HCT116 (cell line): ENCODE data around the gene NFIC. TPM values are rescaled to one million over a fixed set of nuclear protein-coding genes. Genes with fewer than 3 reads are reported as not detected.

ENCODE experiments used
- ATAC-seq: fragments of 200-7000 bp; cut with Tn5 transposase; 2 replicates; pipeline ENCODE4 v1.9.1; 2020; ENCODE audit warnings: mild to moderate bottlenecking, moderate library complexity
- BruUV-seq: library from RNA; stranded (reverse); fragments of 400-500 nt; replicated peaks from 2 replicates; lab custom pipeline; 2021; lab: Mats Ljungman, UMichigan
- CTCF ChIA-PET: fragments of 300-600 bp; sonication (Branson Sonifier 250); formaldehyde crosslinking; loops from one replicate; lab custom pipeline; 2021; ENCODE audit warnings: antibody characterized with exemption; lab: Charles Lee
- POLR2A ChIA-PET: fragments of 300-600, 350-600 bp; sonication (Branson Sonifier 250); formaldehyde crosslinking; loops from one replicate; lab custom pipeline; 2021; ENCODE audit warnings: antibody characterized with exemption; lab: Charles Lee
- RAD21 ChIA-PET, 2 experiments: fragments of 300-600 bp; sonication (Branson Sonifier 250); formaldehyde crosslinking; loops; one replicate each; lab custom pipeline; 2023; ENCODE audit warnings: low total read pairs in 2 of 2; ENCODE audit not compliant: uncharacterized antibody in 2 of 2, unreplicated experiment in 2 of 2, low non-redundant PET in 1 of 2; lab: Charles Lee
- DNase-seq: peaks from one replicate; pipeline ENCODE4 v3.0.0-alpha.2; 2010; ENCODE audit warnings: low read depth, low spot score
- H2AFZ ChIP-seq: fragments of 200-600 bp; shearing (Covaris generic), sonication (generic); 2 replicates; pipeline ENCODE4 v1.6.1; 2017; ENCODE audit warnings: low read depth, mixed run types, mixed read lengths, antibody characterized with exemption, low read length; ENCODE audit not compliant: poor library complexity, severe bottlenecking
- H3K27ac ChIP-seq: 2 replicates; pipeline ENCODE4 v1.5.1; 2012; ENCODE audit warnings: low read depth, low read length
- H3K27me3 ChIP-seq: fragments of 200-600 bp; sonication (generic); 2 replicates; pipeline ENCODE4 v1.6.1; 2016; ENCODE audit warnings: mixed run types, low read length, mixed read lengths; ENCODE audit not compliant: insufficient read depth
- H3K36me3 ChIP-seq, 2 experiments: fragments of 200-500 bp in 1 of 2; fragments of 200-600 bp in 1 of 2; sonication (Bioruptor generic) in 1 of 2; sonication (generic) in 1 of 2; 2 replicates each; pipeline versions ENCODE4 v1.5.1 to v1.6.1; 2014 to 2016; ENCODE audit warnings: low read length in 2 of 2, inconsistent platforms in 1 of 2, mixed read lengths in 1 of 2, mixed run types in 1 of 2; ENCODE audit not compliant: insufficient read depth in 2 of 2, control insufficient read depth in 1 of 2
- H3K4me1 ChIP-seq, 2 experiments: fragments of 200-600 bp in 1 of 2; sonication (generic) in 1 of 2; 2 replicates each; pipeline versions ENCODE4 v1.5.1 to v1.6.1; 2012 to 2017; ENCODE audit warnings: low read length in 2 of 2, inconsistent platforms in 1 of 2, mild to moderate bottlenecking in 1 of 2, mixed read lengths in 1 of 2, mixed run types in 1 of 2, moderate library complexity in 1 of 2; ENCODE audit not compliant: insufficient read depth in 2 of 2, control insufficient read depth in 1 of 2
- H3K4me2 ChIP-seq: fragments of 200-600 bp; sonication (generic); 2 replicates; pipeline ENCODE4 v1.6.1; 2017; ENCODE audit warnings: mixed run types, low read length, mixed read lengths
- H3K4me3 ChIP-seq, 2 experiments: fragments of 200-600 bp in 1 of 2; sonication (generic) in 1 of 2; replicated peaks in 1 of 2; 2 replicates each; pipeline ENCODE4 v1.5.1; 2011 to 2016; ENCODE audit warnings: low read length in 2 of 2, control low read depth in 1 of 2, low read depth in 1 of 2, mild to moderate bottlenecking in 1 of 2, mixed read lengths in 1 of 2, mixed run types in 1 of 2
- H3K79me2 ChIP-seq: fragments of 200-600 bp; sonication (generic); 2 replicates; pipeline ENCODE4 v1.6.1; 2017; ENCODE audit warnings: mild to moderate bottlenecking, mixed run types, low read length, moderate library complexity, mixed read lengths; ENCODE audit not compliant: insufficient read depth
- H3K9ac ChIP-seq: fragments of 200-600 bp; sonication (generic); 2 replicates; pipeline ENCODE4 v1.6.1; 2016; ENCODE audit warnings: low read length, mixed read lengths
- H3K9me2 ChIP-seq: fragments of 200-600 bp; sonication (generic), shearing (Covaris generic); 2 replicates; pipeline ENCODE4 v1.6.1; 2017; ENCODE audit warnings: mixed run types, mild to moderate bottlenecking, moderate library complexity; ENCODE audit not compliant: insufficient read depth
- H3K9me3 ChIP-seq, 2 experiments: fragments of 200-500 bp in 1 of 2; fragments of 200-600 bp in 1 of 2; sonication (Bioruptor generic) in 1 of 2; sonication (generic) in 1 of 2; 2 replicates each; pipeline ENCODE4 v1.6.1; 2014 to 2017; ENCODE audit warnings: low read length in 2 of 2, mixed read lengths in 2 of 2, inconsistent platforms in 1 of 2, low read depth in 1 of 2, mild to moderate bottlenecking in 1 of 2, mixed run types in 1 of 2, moderate library complexity in 1 of 2; ENCODE audit not compliant: control insufficient read depth in 1 of 2, insufficient read depth in 1 of 2
- H4K20me1 ChIP-seq: fragments of 200-600 bp; sonication (generic), shearing (Covaris generic); 2 replicates; pipeline ENCODE4 v1.6.1; 2017; ENCODE audit warnings: mixed run types, mild to moderate bottlenecking, moderate library complexity; ENCODE audit not compliant: insufficient read depth
- EGR1 ChIP-seq: IDR thresholded peaks from 2 replicates; pipeline ENCODE4 v1.6.1; 2012; ENCODE audit warnings: low read depth
- ELF1 ChIP-seq: IDR thresholded peaks from 2 replicates; pipeline ENCODE4 v1.6.1; 2012; ENCODE audit warnings: low read depth, borderline replicate concordance
- EZH2 ChIP-seq: fragments of 200-600 bp; sonication (generic); IDR thresholded peaks from 2 replicates; pipeline ENCODE4 v1.6.1; 2017; ENCODE audit warnings: antibody characterized with exemption, mixed run types
- EZH2phosphoT487 ChIP-seq: fragments of 200-600 bp; IDR thresholded peaks from 2 replicates; pipeline ENCODE4 v1.6.1; 2018; ENCODE audit warnings: antibody characterized with exemption, borderline replicate concordance
- JUND ChIP-seq: IDR thresholded peaks from 2 replicates; pipeline ENCODE4 v1.6.1; 2012
- POLR2A ChIP-seq: IDR thresholded peaks from 2 replicates; pipeline ENCODE4 v1.7.0; 2011; ENCODE audit warnings: borderline replicate concordance; ENCODE audit not compliant: insufficient read depth, insufficient read length; ENCODE audit errors: extremely low read depth
- SIN3A ChIP-seq: IDR thresholded peaks from 2 replicates; pipeline ENCODE4 v1.6.1; 2012; ENCODE audit warnings: low read depth
- SP1 ChIP-seq: IDR thresholded peaks from 2 replicates; pipeline ENCODE4 v1.6.1; 2012; ENCODE audit warnings: low read depth
- TCF7L2 ChIP-seq: IDR thresholded peaks from 2 replicates; pipeline ENCODE4 v1.7.0; 2011; ENCODE audit warnings: borderline replicate concordance, inconsistent platforms; ENCODE audit not compliant: insufficient read depth, insufficient read length; ENCODE audit errors: extremely low read depth
- YY1 ChIP-seq: IDR thresholded peaks from 2 replicates; pipeline ENCODE4 v1.6.1; 2011; ENCODE audit warnings: low read length, low read depth, moderate library complexity, mild to moderate bottlenecking; ENCODE audit not compliant: insufficient replicate concordance; ENCODE audit errors: extremely low read depth
- ZNF274 ChIP-seq: fragments of 200-500 bp; sonication (Bioruptor generic); IDR thresholded peaks from 2 replicates; pipeline ENCODE4 v1.6.1; 2014; ENCODE audit warnings: mild to moderate bottlenecking, low read depth, low read length, inconsistent platforms
- intact Hi-C: fragments of 100-400 bp; cut with micrococcal nuclease; formaldehyde crosslinking; loops from 2 replicates; pipeline ENCODE4 v1.10.0; 2022
- total RNA-seq: library from RNA; stranded (reverse); gene quantifications from one replicate; pipeline ENCODE4 v1.2.1, GENCODE V29; 2021; ENCODE audit not compliant: unreplicated experiment
- TF ChIP-seq, protein P1 (sequence below): IDR thresholded peaks from 2 replicates; pipeline ENCODE4 v1.6.1; 2012
- TF ChIP-seq, protein P2 (sequence below), 3 experiments: fragments of 200-600 bp in 1 of 3; sonication (generic) in 1 of 3; IDR thresholded peaks in 2 of 3; conservative IDR thresholded peaks in 1 of 3; 2 replicates each; pipeline ENCODE4 v1.5.1; 2012 to 2017; ENCODE audit warnings: low read depth in 2 of 3, low read length in 2 of 3, antibody characterized with exemption in 1 of 3, borderline replicate concordance in 1 of 3, control low read depth in 1 of 3, mild to moderate bottlenecking in 1 of 3, mixed read lengths in 1 of 3, mixed run types in 1 of 3, moderate library complexity in 1 of 3; ENCODE audit not compliant: insufficient read depth in 1 of 3
- TF ChIP-seq, protein P3 (sequence below): IDR thresholded peaks from 2 replicates; pipeline ENCODE4 v1.6.1; 2012; ENCODE audit warnings: low read depth
- TF ChIP-seq, protein P4 (sequence below): IDR thresholded peaks from 2 replicates; pipeline ENCODE4 v1.6.1; 2011; ENCODE audit warnings: mild to moderate bottlenecking, low read length, moderate library complexity; ENCODE audit not compliant: insufficient replicate concordance; ENCODE audit errors: extremely low read depth
- TF ChIP-seq, protein P5 (sequence below): IDR thresholded peaks from 2 replicates; pipeline ENCODE4 v1.6.1; 2012

Gene NFIC
- total RNA-seq, 1 experiment from 2014 or later: 116 TPM

DNA sequence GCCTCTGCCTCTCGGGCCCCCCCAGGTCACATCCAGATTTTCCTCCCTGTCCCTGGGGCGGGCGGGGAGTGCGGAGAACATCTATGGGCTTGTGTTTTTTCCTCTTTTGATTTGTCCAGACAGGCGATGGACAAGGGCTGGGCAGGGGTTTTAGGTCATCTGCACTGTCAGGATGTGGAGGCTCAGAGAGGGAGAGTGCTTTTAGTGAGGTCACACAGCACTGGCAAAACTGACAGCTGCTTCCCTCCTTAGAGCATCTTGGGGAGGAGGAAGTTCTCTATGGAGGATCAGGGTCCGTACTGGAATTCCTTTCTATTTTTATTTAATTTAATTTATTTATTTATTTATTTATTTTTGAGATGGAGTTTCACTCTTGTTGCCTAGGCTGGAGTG, 38.9 kb downstream of the NFIC start:
- TF ChIP-seq EGR1 (no peak), ZNF274 (no peak), SP1 (no peak), SIN3A (no peak), EZH2 (no peak), ELF1 (no peak), EZH2phosphoT487 (no peak), JUND (no peak), YY1 (no peak), TCF7L2 (no peak), POLR2A (no peak)
- TF ChIP-seq, protein P1, sequence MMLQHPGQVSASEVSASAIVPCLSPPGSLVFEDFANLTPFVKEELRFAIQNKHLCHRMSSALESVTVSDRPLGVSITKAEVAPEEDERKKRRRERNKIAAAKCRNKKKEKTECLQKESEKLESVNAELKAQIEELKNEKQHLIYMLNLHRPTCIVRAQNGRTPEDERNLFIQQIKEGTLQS: no peak
- TF ChIP-seq, protein P2, sequence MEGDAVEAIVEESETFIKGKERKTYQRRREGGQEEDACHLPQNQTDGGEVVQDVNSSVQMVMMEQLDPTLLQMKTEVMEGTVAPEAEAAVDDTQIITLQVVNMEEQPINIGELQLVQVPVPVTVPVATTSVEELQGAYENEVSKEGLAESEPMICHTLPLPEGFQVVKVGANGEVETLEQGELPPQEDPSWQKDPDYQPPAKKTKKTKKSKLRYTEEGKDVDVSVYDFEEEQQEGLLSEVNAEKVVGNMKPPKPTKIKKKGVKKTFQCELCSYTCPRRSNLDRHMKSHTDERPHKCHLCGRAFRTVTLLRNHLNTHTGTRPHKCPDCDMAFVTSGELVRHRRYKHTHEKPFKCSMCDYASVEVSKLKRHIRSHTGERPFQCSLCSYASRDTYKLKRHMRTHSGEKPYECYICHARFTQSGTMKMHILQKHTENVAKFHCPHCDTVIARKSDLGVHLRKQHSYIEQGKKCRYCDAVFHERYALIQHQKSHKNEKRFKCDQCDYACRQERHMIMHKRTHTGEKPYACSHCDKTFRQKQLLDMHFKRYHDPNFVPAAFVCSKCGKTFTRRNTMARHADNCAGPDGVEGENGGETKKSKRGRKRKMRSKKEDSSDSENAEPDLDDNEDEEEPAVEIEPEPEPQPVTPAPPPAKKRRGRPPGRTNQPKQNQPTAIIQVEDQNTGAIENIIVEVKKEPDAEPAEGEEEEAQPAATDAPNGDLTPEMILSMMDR (IDR thresholded peaks at IDR 0.05 in 2 of 3, conservative IDR thresholded peaks at IDR 0.05 in 1 of 3; ENCODE audit: borderline replicate concordance in 1 of 3, insufficient read depth in 1 of 3, low read depth in 2 of 3, low read length in 2 of 3): no peak
- TF ChIP-seq, protein P3, sequence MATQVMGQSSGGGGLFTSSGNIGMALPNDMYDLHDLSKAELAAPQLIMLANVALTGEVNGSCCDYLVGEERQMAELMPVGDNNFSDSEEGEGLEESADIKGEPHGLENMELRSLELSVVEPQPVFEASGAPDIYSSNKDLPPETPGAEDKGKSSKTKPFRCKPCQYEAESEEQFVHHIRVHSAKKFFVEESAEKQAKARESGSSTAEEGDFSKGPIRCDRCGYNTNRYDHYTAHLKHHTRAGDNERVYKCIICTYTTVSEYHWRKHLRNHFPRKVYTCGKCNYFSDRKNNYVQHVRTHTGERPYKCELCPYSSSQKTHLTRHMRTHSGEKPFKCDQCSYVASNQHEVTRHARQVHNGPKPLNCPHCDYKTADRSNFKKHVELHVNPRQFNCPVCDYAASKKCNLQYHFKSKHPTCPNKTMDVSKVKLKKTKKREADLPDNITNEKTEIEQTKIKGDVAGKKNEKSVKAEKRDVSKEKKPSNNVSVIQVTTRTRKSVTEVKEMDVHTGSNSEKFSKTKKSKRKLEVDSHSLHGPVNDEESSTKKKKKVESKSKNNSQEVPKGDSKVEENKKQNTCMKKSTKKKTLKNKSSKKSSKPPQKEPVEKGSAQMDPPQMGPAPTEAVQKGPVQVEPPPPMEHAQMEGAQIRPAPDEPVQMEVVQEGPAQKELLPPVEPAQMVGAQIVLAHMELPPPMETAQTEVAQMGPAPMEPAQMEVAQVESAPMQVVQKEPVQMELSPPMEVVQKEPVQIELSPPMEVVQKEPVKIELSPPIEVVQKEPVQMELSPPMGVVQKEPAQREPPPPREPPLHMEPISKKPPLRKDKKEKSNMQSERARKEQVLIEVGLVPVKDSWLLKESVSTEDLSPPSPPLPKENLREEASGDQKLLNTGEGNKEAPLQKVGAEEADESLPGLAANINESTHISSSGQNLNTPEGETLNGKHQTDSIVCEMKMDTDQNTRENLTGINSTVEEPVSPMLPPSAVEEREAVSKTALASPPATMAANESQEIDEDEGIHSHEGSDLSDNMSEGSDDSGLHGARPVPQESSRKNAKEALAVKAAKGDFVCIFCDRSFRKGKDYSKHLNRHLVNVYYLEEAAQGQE: no peak
- TF ChIP-seq, protein P4, sequence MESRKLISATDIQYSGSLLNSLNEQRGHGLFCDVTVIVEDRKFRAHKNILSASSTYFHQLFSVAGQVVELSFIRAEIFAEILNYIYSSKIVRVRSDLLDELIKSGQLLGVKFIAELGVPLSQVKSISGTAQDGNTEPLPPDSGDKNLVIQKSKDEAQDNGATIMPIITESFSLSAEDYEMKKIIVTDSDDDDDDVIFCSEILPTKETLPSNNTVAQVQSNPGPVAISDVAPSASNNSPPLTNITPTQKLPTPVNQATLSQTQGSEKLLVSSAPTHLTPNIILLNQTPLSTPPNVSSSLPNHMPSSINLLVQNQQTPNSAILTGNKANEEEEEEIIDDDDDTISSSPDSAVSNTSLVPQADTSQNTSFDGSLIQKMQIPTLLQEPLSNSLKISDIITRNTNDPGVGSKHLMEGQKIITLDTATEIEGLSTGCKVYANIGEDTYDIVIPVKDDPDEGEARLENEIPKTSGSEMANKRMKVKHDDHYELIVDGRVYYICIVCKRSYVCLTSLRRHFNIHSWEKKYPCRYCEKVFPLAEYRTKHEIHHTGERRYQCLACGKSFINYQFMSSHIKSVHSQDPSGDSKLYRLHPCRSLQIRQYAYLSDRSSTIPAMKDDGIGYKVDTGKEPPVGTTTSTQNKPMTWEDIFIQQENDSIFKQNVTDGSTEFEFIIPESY: no peak
- TF ChIP-seq, protein P5, sequence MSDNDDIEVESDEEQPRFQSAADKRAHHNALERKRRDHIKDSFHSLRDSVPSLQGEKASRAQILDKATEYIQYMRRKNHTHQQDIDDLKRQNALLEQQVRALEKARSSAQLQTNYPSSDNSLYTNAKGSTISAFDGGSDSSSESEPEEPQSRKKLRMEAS: no peak
- RAD21 ChIA-PET: no interaction called here
- intact Hi-C loops: no loop called here
- no peak overlapping the region for H3K4me3 ChIP-seq
- no peak overlapping the region for H3K4me2 ChIP-seq
- peaks cover 91% of the 10 kb centered on the region for H3K79me2 ChIP-seq
- H3K9me2 ChIP-seq: no peaks in the 10 kb centered on the region
- H2AFZ ChIP-seq: no peak overlapping the region
- no peaks in the 10 kb centered on the region for H3K9me3 ChIP-seq
- H3K27me3 ChIP-seq: no peaks in the 10 kb centered on the region
- no TSS peak for BruUV-seq
- no peak overlapping the region for H3K9ac ChIP-seq
- no peaks in the 10 kb centered on the region for H3K4me1 ChIP-seq
- CTCF ChIA-PET: no interaction called here
- no peak for DNase-seq
- no peaks in the 10 kb centered on the region for H4K20me1 ChIP-seq
- peaks cover 0 to 15% of the 10 kb centered on the region in 2 experiments; a peak in 2 of 4 replicates for H3K36me3 ChIP-seq
- H3K27ac ChIP-seq: no peak overlapping the region
- ATAC-seq: no peak
- POLR2A ChIA-PET: no interaction called here
